GM18909 (cell line): Measurements from ENCODE around the gene IDUA.
"Not testable (repeated sequence)": the region's sequence is repeated elsewhere in the genome, so short reads cannot be mapped to it uniquely, and the experiment has no call there.

Experiments used
- ATAC-seq: cut with Tn5 transposase; IDR thresholded peaks from one replicate; pipeline ENCODE4 v1.9.1; 2021; ENCODE audit warnings: mild to moderate bottlenecking; ENCODE audit not compliant: unreplicated experiment, poor library complexity

The IDUA gene

GRCh38 chr4:986879-987623, at the start of gene IDUA:
Gene IDUA, plus strand, starts transcription at chr4:987044. Its CDS starts 41 bp downstream, at chr4:987085.
- ATAC-seq = peak; percentile 70

- ATAC-seq = not testable (repeated sequence)
Observed at GRCh38 chr4:939508-939907, 47.3 kb upstream of the IDUA start.

- no peak for ATAC-seq
Observed at GRCh38 chr4:945274-946102, 41.4 kb upstream of the IDUA start.

- no peak for ATAC-seq
Observed at GRCh38 chr4:946103-946450, 40.8 kb upstream of the IDUA start.

- ATAC-seq = no peak
Observed at GRCh38 chr4:946517-947471, 40.0 kb upstream of the IDUA start.

- ATAC-seq = no peak
Observed at GRCh38 chr4:947491-947971, 39.3 kb upstream of the IDUA start.

GRCh38 chr4:948101-948935, 38.5 kb upstream of the IDUA start:
- no peak for ATAC-seq

GRCh38 chr4:948936-949300, 37.9 kb upstream of the IDUA start:
- no peak for ATAC-seq

- no peak for ATAC-seq
Observed at GRCh38 chr4:949656-950055, 37.2 kb upstream of the IDUA start.

- no peak for ATAC-seq
Observed at GRCh38 chr4:950136-951020, 36.5 kb upstream of the IDUA start.

- no peak for ATAC-seq
Observed at GRCh38 chr4:951186-951585, 35.7 kb upstream of the IDUA start.

- no peak for ATAC-seq
Observed at GRCh38 chr4:951594-952468, 35.0 kb upstream of the IDUA start.

GRCh38 chr4:952881-953573, 33.8 kb upstream of the IDUA start:
- no peak for ATAC-seq

- ATAC-seq = no peak
Observed at GRCh38 chr4:953574-953915, 33.3 kb upstream of the IDUA start.

- no peak for ATAC-seq
Observed at GRCh38 chr4:954211-955020, 32.4 kb upstream of the IDUA start.

GRCh38 chr4:955161-955921, 31.5 kb upstream of the IDUA start:
- ATAC-seq = no peak
